Neuronal stem cell (in vitro differentiated cells): Measurements from ENCODE around the gene TECTA.

Experiments
- DNase-seq: peaks from one replicate; pipeline ENCODE4 v3.0.0-alpha.2; 2013; ENCODE audit warnings: low spot score
- H2AFZ ChIP-seq: one replicate; pipeline ENCODE4 v1.6.1; 2013; ENCODE audit warnings: mild to moderate bottlenecking, low read length, inconsistent platforms
- H2AK5ac ChIP-seq: 2 replicates; pipeline ENCODE4 v1.6.1; 2013; ENCODE audit warnings: low read depth, mild to moderate bottlenecking, inconsistent platforms, low read length, moderate library complexity, mixed read lengths
- H2BK120ac ChIP-seq: 2 replicates; pipeline ENCODE4 v1.6.1; 2013; ENCODE audit warnings: low read depth, mild to moderate bottlenecking, inconsistent platforms, low read length, moderate library complexity, mixed read lengths
- H2BK12ac ChIP-seq: one replicate; pipeline ENCODE4 v1.6.1; 2013; ENCODE audit warnings: low read length, inconsistent platforms
- H2BK15ac ChIP-seq: 2 replicates; pipeline ENCODE4 v1.6.1; 2013; ENCODE audit warnings: mild to moderate bottlenecking, low read length, inconsistent platforms, mixed read lengths
- H2BK5ac ChIP-seq: one replicate; pipeline ENCODE4 v1.6.1; 2013; ENCODE audit warnings: inconsistent platforms, mild to moderate bottlenecking, low read length, moderate library complexity
- H3K14ac ChIP-seq: one replicate; pipeline ENCODE4 v1.6.1; 2013; ENCODE audit warnings: low read length, inconsistent platforms
- H3K18ac ChIP-seq: 2 replicates; pipeline ENCODE4 v1.6.1; 2013; ENCODE audit warnings: low read length, inconsistent platforms
- H3K23ac ChIP-seq: 2 replicates; pipeline ENCODE4 v1.6.1; 2013; ENCODE audit warnings: low read depth, mild to moderate bottlenecking, mixed read lengths, low read length, inconsistent platforms; ENCODE audit not compliant: poor library complexity
- H3K27ac ChIP-seq: replicated peaks from 3 replicates; pipeline ENCODE4 v1.5.1; 2013; ENCODE audit warnings: low read length, inconsistent platforms
- H3K27me3 ChIP-seq, 3 experiments: 2 replicates each; pipeline ENCODE4 v1.6.1; 2013; ENCODE audit warnings: low read length in 3 of 3, mild to moderate bottlenecking in 2 of 3, inconsistent platforms in 1 of 3, low read depth in 1 of 3, mixed read lengths in 1 of 3, moderate library complexity in 1 of 3; ENCODE audit not compliant: control insufficient read depth in 3 of 3, insufficient read depth in 3 of 3
- H3K36me3 ChIP-seq, 2 donors: replicated peaks in 1 of 2; 2 replicates each; pipeline ENCODE4 v1.6.1; 2013; ENCODE audit warnings: low read length in 2 of 2; ENCODE audit not compliant: control insufficient read depth in 2 of 2, insufficient read depth in 2 of 2
- H3K4ac ChIP-seq: 2 replicates; pipeline ENCODE4 v1.6.1; 2013; ENCODE audit warnings: inconsistent platforms, mild to moderate bottlenecking, low read length, moderate library complexity
- H3K4me1 ChIP-seq, 2 donors: 1 replicate in 1 of 2; 2 replicates in 1 of 2; pipeline ENCODE4 v1.6.1; 2013; ENCODE audit warnings: low read length in 2 of 2, low read depth in 1 of 2; ENCODE audit not compliant: control insufficient read depth in 2 of 2, insufficient read depth in 1 of 2
- H3K4me2 ChIP-seq: one replicate; pipeline ENCODE4 v1.6.1; 2013; ENCODE audit warnings: mild to moderate bottlenecking, low read length, inconsistent platforms; ENCODE audit not compliant: insufficient read depth, poor library complexity, severe bottlenecking
- H3K4me3 ChIP-seq, 2 donors: 2 replicates each; pipeline ENCODE4 v1.5.1; 2013; ENCODE audit warnings: low read length in 2 of 2, mild to moderate bottlenecking in 2 of 2, inconsistent platforms in 1 of 2, moderate library complexity in 1 of 2
- H3K79me1 ChIP-seq: one replicate; pipeline ENCODE4 v1.6.1; 2013; ENCODE audit warnings: low read depth, mild to moderate bottlenecking, inconsistent platforms, low read length, moderate library complexity
- H3K9ac ChIP-seq: one replicate; pipeline ENCODE4 v1.6.1; 2013; ENCODE audit warnings: mild to moderate bottlenecking, low read depth, low read length, inconsistent platforms; ENCODE audit not compliant: poor library complexity
- H3K9me3 ChIP-seq, 2 donors: replicated peaks in 1 of 2; 2 replicates each; pipeline versions ENCODE3 to v1.6.1; 2013; ENCODE audit warnings: low read length in 2 of 2, mild to moderate bottlenecking in 2 of 2, inconsistent platforms in 1 of 2, low read depth in 1 of 2, mixed read lengths in 1 of 2, moderate library complexity in 1 of 2; ENCODE audit not compliant: control insufficient read depth in 2 of 2, insufficient read depth in 1 of 2
- H4K8ac ChIP-seq: one replicate; pipeline ENCODE4 v1.6.1; 2013; ENCODE audit warnings: low read depth, mild to moderate bottlenecking, inconsistent platforms, low read length, moderate library complexity
- H4K91ac ChIP-seq: one replicate; pipeline ENCODE4 v1.6.1; 2013; ENCODE audit warnings: low read length, low read depth, mild to moderate bottlenecking, inconsistent platforms; ENCODE audit not compliant: poor library complexity
- WGBS, 2 donors: extraction: QIAGEN DNeasy Blood & Tissue Kit; methylation state at CpG; one replicate each; pipeline ENCODE4 v1.1.7; 2013; ENCODE audit warnings: missing lambda C conversion rate in 2 of 2, mixed read lengths in 1 of 2; ENCODE audit not compliant: insufficient read length in 2 of 2, insufficient replicate concordance in 1 of 2; ENCODE audit errors: extremely low coverage in 2 of 2; 5-methylcytosine and 5-hydroxymethylcytosine counted together

TECTA gene

GRCh38 chr11:121117788-121118187, 16.7 kb downstream of the TECTA start:
- Histone ChIP-seq H3K4me2 (no peak overlapping the region), H4K8ac (no peak overlapping the region), H2AK5ac (no peak overlapping the region), H3K4me1 (peaks cover 2 to 8% of the 10 kb centered on the region in 2 donors), H3K27me3 (no peaks in the 10 kb centered on the region), H2BK5ac (no peak overlapping the region), H4K91ac (no peak overlapping the region), H2BK15ac (no peak overlapping the region), H2BK12ac (no peak overlapping the region), H3K18ac (no peak overlapping the region), H3K9ac (no peak overlapping the region), H3K4me3 (no peak overlapping the region), H3K36me3 (no peaks in the 10 kb centered on the region), H3K9me3 (peaks cover 4 to 13% of the 10 kb centered on the region in 2 donors), H3K79me1 (no peaks in the 10 kb centered on the region), H3K4ac (no peak overlapping the region), H3K14ac (no peak overlapping the region), H3K27ac (no peak overlapping the region), H2AFZ (no peak overlapping the region), H2BK120ac (no peak overlapping the region), H3K23ac (no peak overlapping the region)
- WGBS, 2 donors, result no CpG with 5 or more reads among the region's 6 CpGs
- no peak for DNase-seq

- H3K4me2 ChIP-seq, result no peak overlapping the region
- no CpG with 5 or more reads among the region's 1 CpG for WGBS, 2 donors
Measured at GRCh38 chr11:121119440-121119839, 18.4 kb downstream of the TECTA start.

DNA sequence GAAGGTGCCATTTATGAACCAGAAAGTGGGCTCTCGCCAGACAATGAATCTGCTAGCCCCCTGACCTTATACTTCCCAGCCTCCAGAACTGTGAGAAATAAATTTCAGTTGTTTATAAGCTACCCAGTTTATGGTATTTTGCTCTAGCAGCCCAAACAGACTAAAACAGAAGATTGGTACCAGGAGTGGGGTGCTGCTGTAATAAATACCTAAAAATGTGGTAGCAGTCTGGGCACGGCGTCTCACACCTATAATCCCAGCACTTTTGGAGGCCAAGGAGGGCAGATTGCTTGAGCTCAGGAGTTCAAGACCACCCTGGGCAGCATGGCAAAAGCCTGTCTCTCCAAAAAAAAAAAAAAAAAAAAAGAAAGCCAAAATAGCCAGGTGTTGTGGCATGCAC, 21.3 kb downstream of the TECTA start:
- H2BK15ac ChIP-seq, result no peak overlapping the region
- no peak overlapping the region for H2BK12ac ChIP-seq
- no CpG with 5 or more reads among the region's 3 CpGs for WGBS, 2 donors
- no peak for DNase-seq
- H3K4me1 ChIP-seq, result peaks cover 0 to 5% of the 10 kb centered on the region in 2 donors
- H3K14ac ChIP-seq, result no peak overlapping the region
- H3K79me1 ChIP-seq, result no peaks in the 10 kb centered on the region
- H3K4me2 ChIP-seq, result no peak overlapping the region
- H2AK5ac ChIP-seq, result no peak overlapping the region
- H2BK5ac ChIP-seq, result no peak overlapping the region
- H3K18ac ChIP-seq, result no peak overlapping the region
- H3K9ac ChIP-seq, result no peak overlapping the region
- no peak overlapping the region for H3K23ac ChIP-seq
- peaks cover 10 to 17% of the 10 kb centered on the region in 2 donors for H3K9me3 ChIP-seq
- no peak overlapping the region for H2AFZ ChIP-seq
- H3K4me3 ChIP-seq, result no peak overlapping the region
- no peak overlapping the region for H3K27ac ChIP-seq
- no peaks in the 10 kb centered on the region for H3K36me3 ChIP-seq
- no peak overlapping the region for H4K8ac ChIP-seq
- no peak overlapping the region for H4K91ac ChIP-seq
- H3K4ac ChIP-seq, result no peak overlapping the region
- H3K27me3 ChIP-seq, result no peaks in the 10 kb centered on the region
- H2BK120ac ChIP-seq, result no peak overlapping the region

More at GRCh38 chr11:121119440-121119839, 18.4 kb downstream of the TECTA start:
- Histone ChIP-seq H3K4me3 (no peak overlapping the region), H4K8ac (no peak overlapping the region), H3K9ac (no peak overlapping the region), H2BK5ac (no peak overlapping the region), H2BK12ac (no peak overlapping the region), H3K27me3 (no peaks in the 10 kb centered on the region), H2BK15ac (no peak overlapping the region), H3K27ac (no peak overlapping the region), H3K23ac (no peak overlapping the region), H3K4me1 (peaks cover 0 to 5% of the 10 kb centered on the region in 2 donors), H3K18ac (no peak overlapping the region), H3K4ac (no peak overlapping the region), H2AFZ (no peak overlapping the region), H3K14ac (no peak overlapping the region), H2AK5ac (no peak overlapping the region), H3K36me3 (no peaks in the 10 kb centered on the region), H3K79me1 (no peaks in the 10 kb centered on the region), H4K91ac (no peak overlapping the region), H3K9me3 (peaks cover 10 to 17% of the 10 kb centered on the region in 2 donors), H2BK120ac (no peak overlapping the region)
- DNase-seq, result no peak

- H3K14ac ChIP-seq, result no peak overlapping the region
- no peaks in the 10 kb centered on the region for H3K4me1 ChIP-seq
- no peak overlapping the region for H3K4ac ChIP-seq
- H4K91ac ChIP-seq, result no peak overlapping the region
- H2BK120ac ChIP-seq, result no peak overlapping the region
- peak overlapping the region; percentile 31 for H2AFZ ChIP-seq
- H3K9ac ChIP-seq, result no peak overlapping the region
- H3K9me3 ChIP-seq, result peaks cover 12 to 17% of the 10 kb centered on the region in 2 donors
- H2BK15ac ChIP-seq, result no peak overlapping the region
- no peak overlapping the region for H2BK5ac ChIP-seq
- peak overlapping the region; percentile 13 for H3K18ac ChIP-seq
- no peak overlapping the region for H3K4me3 ChIP-seq
- no peak overlapping the region for H2BK12ac ChIP-seq
- H3K27ac ChIP-seq, result no peak overlapping the region
- no peaks in the 10 kb centered on the region for H3K27me3 ChIP-seq
- H3K36me3 ChIP-seq, result no peaks in the 10 kb centered on the region
- no peaks in the 10 kb centered on the region for H3K79me1 ChIP-seq
- no peak for DNase-seq
- H4K8ac ChIP-seq, result no peak overlapping the region
- no peak overlapping the region for H2AK5ac ChIP-seq
- H3K4me2 ChIP-seq, result no peak overlapping the region
- no CpG with 5 or more reads among the region's 6 CpGs for WGBS, 2 donors
- no peak overlapping the region for H3K23ac ChIP-seq
Measured at GRCh38 chr11:121123496-121124069, 22.5 kb downstream of the TECTA start.
